Measurements from ENCODE around the gene SCART1. TPM values are rescaled to one million over a fixed set of nuclear protein-coding genes. Genes with fewer than 3 reads are reported as not detected.
A peak's percentile ranks its signal among the peaks of the same experiment; 100 is the strongest.
"Not testable (repeated sequence)": the region's sequence is repeated elsewhere in the genome, so short reads cannot be mapped to it uniquely, and the experiment has no call there.

The SCART1 gene
- 1 to 10 TPM; 2.1 to 3.8 TPM for total RNA-seq

DNA sequence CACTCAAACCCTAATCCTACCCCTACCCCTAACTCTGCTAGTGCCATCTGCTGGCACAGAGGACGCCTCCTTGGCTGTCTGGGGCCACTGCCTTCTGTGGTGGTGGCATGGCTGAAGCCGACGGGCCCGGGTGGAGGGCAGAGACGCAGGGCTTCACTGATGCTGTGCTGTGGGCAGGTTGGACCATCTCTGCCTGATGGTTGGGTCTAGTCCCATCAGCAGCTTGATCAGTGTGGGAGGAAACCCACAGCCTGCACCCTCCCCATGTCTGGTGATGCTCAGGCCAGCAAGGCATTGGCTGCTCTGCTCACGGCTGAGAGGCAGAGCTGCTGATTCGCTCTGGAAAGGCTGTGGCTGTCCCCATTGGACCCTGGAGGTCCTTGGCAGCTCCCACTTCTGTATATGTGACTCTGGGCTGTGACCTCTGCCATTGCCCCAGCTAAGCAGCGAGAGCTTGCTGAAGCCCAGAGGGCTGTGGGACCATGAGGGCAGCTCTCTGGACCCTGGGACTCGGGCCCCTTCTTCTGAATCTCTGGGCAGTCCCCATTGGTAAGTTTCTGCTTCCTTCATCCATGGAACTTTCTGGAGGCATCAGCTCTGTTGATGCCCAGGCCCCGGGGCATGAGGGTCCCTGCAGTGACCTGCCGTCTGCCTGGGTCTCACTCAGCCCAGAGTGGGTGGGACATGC is at the start of gene SCART1:
Gene SCART1, plus strand, starts transcription at position 430 of the 688 bp plus-strand sequence. Its CDS starts 53 bp downstream, at position 483.
- DNase-seq (ENCODE audit: low spot score in 2 of 2) (peak in 1 of 2 donors; percentile 43), ATAC-seq (no peak)
- peak within 1 kb of the TSS in 1 of 2 donors; percentile 67 for H3K27ac Mint-ChIP-seq
- H3K36me3 Mint-ChIP-seq, result peaks cover 6 to 10% of the 10 kb centered on the region in 2 donors
- peaks cover 6 to 9% of the 10 kb centered on the region in 2 donors for H3K9me3 Mint-ChIP-seq

DNA sequence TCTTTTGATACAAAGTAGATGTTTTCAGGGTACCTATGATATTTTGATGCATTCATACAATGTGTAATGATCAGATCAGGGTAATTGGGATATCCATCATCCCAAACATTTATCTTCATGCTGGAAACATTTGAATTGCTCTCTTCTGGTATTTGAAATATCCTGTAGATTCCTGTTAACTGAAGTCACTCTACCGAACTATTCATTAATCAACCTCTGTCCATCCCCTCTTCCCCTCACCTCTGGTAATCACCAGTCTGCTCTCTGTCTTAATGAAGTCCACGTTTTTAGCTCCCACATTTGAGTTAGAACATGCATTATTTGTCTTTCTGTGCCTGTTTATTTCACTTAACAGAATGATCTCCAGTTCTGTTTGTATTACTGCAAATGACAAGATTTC is 48.5 kb upstream of the SCART1 start:
- ATAC-seq (no peak), DNase-seq (ENCODE audit: low spot score in 2 of 2) (no peak)
- Mint-ChIP-seq H3K36me3 (peaks cover 62 to 66% of the 10 kb centered on the region in 2 donors), H3K27ac (peak overlapping the region in 1 of 2 donors; percentile 41), H3K9me3 (peaks cover 14 to 18% of the 10 kb centered on the region in 2 donors)

DNA sequence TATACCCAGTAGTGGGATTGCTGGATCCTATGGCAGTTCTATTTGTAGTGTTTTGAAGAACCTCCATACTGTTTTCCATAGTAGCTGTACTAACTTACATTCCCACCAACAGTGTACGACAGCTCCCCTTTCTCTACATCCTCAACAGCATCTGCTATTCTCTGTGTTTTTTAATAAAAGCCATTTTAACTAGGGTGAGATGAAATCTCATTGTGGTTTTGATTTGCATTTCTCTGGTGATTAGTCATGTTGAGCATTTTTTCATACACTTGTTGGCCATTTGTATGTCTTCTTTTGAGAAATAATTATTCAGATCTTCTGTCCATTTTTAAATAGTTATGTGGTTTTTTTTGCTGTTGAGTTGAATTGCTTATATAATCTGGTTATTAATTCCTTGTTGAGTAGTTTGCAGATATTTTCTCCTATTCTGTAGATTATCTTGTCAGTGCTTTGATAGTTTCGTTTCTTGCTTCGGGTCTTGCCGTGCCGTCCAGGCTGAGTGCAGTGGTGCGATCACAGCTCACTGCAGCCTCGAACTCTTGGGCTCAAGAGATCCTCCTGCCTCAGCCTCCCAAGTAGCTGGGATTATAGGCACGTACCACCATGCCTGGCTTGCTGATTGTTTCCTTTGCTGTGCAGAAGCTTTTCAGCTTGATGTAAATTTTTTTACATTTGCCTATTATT is 47.8 kb upstream of the SCART1 start:
- DNase-seq (ENCODE audit: low spot score in 2 of 2), result no peak
- Mint-ChIP-seq H3K27ac (peak overlapping the region in 1 of 2 donors; percentile 41), H3K9me3 (peaks cover 21 to 22% of the 10 kb centered on the region in 2 donors), H3K36me3 (peaks cover 69 to 73% of the 10 kb centered on the region in 2 donors)
- ATAC-seq, result peak; percentile 44 to 60

DNA sequence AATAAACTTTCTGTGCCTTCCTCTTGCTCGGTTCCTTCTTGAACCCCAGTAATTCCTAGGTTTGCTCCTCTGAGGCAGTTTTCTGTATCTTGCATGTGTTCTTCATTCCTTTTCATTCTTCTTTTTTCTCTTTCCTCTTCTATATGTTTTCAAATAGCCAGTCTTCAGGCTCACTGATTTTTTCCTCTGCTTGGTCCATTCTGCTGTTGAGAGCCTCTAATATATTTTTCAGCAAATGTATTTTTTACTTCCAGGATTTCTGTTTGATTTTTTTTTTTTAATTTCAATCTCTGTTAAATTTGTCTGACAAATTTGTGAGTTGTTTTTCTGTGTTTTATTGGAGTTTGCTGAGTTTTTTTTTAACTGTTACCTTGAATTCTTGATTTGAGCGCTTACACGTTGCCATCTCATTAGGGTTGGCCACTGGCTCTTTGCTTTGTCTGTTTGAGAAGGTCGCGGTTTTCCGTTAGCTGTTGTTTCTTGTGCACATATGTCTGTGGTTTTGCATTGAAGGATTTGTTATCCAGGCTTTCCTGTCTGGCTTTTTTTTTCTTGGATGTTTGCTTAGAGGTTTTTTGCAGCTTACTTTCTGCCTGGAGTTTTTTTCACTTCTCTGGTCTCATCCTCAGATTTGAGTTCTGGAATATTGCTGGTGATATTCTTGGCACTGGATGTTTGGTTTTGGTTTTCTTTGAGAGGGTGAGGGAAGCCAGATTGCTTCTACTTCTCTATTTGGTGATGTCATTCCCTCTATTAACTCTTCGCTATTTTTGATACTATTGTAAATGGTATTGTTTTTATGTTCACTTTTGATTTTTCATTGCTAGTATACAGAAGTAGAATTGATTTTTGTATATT is 42.0 kb upstream of the SCART1 start:
- ATAC-seq (no peak), DNase-seq (ENCODE audit: low spot score in 2 of 2) (no peak)
- H3K36me3 Mint-ChIP-seq, result peaks cover 85 to 88% of the 10 kb centered on the region in 2 donors
- no peak overlapping the region for H3K27ac Mint-ChIP-seq
- peaks cover 34 to 50% of the 10 kb centered on the region in 2 donors for H3K9me3 Mint-ChIP-seq

DNA sequence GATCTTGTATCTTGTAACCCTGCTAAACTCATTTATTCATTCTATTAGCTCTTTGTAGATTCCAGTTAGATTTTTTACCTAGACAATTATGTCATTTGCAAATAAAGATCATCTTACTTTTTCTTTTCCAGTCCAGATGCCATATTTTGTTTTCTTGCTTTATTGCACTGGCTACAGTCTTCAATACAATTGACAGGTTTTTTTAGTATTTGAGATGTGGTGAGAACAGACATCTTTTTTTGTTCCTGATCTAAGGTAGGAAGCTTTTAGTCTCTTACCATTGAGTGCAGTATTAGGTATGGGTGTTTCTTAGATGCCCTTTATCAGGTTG is 41.4 kb upstream of the SCART1 start:
- Mint-ChIP-seq H3K36me3 (peaks cover 80 to 83% of the 10 kb centered on the region in 2 donors), H3K9me3 (peaks cover 34 to 50% of the 10 kb centered on the region in 2 donors), H3K27ac (no peak overlapping the region)
- ATAC-seq (no peak), DNase-seq (ENCODE audit: low spot score in 2 of 2) (no peak)

DNA sequence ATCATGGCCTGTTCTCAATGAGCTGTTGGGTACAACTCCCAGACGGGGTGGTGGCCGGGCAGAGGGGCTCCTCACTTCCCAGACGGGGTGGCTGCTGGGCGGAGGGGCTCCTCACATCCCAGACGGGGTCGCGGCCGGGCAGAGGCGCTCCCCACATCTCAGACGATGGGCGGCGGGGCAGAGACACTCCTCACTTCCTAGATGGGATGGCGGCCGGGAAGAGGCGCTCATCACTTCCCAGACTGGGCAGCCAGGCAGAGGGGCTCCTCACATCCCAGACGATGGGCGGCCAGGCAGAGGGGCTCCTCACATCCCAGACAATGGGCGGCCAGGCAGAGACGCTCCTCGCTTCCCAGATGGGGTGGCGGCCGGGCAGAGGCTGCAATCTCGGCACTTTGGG is 39.3 kb upstream of the SCART1 start:
- ATAC-seq; H3K27ac Mint-ChIP-seq; DNase-seq (ENCODE audit: low spot score in 2 of 2): not testable (repeated sequence)
- Mint-ChIP-seq H3K36me3 (peaks cover 61 to 67% of the 10 kb centered on the region in 2 donors), H3K9me3 (peaks cover 22 to 42% of the 10 kb centered on the region in 2 donors)

DNA sequence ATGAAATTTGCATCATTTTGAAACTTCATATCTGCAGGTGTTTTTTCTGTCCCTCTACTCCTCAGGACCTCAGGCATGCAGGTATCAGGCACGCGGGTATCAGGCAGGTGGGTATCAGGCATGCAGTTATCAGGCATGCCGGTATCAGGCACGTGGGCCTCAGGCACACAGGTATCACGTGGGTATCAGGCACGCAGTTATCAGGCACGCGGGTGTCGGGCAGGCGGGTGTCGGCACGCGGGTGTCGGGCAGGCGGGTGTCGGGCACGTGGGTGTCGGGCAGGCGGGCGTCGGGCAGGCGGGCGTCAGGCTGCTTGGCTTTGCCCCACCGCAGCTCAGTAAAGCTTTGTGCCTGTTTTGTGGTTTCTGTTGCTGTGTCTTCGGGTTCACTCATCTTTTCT is 38.0 kb upstream of the SCART1 start:
- ATAC-seq (no peak), DNase-seq (ENCODE audit: low spot score in 2 of 2) (no peak)
- peaks cover 47 to 54% of the 10 kb centered on the region in 2 donors for H3K36me3 Mint-ChIP-seq
- peaks cover 16 to 31% of the 10 kb centered on the region in 2 donors for H3K9me3 Mint-ChIP-seq
- H3K27ac Mint-ChIP-seq, result no peak overlapping the region

DNA sequence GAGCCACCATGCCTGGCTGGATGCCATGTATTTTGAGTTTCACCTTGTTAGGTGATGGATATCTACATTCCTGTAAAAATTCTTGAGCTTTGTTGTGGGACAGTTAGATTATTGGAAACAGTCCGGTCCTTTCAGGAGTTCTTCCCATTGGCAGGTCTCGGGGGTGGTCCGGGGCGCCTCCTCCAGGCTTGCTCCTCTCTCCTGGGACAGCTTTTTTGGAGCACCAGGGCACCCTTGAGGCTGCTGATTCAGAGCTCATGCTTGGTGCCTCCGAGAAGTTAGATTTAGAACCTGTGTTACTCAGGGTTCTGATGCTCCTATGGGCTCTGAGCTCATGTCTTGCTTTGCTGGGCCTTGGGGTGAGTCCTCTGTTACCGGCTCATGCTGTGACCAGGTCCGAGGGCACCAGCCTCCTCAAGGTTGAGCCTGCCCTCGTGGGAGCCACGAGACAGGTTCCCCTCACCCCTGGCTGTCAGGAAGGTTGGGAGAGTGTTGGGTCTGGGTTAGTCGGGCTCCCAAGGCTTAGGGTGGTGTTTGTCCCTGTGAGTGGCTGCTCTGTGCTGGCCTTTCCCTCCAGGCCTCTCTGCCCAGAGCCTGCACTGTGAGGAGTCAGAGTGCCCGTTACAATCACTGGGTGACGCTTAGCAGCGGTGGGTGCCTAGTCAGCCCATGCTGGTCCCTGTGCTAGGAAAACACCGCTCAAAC is 35.3 kb upstream of the SCART1 start:
- ATAC-seq (no peak), DNase-seq (ENCODE audit: low spot score in 2 of 2) (no peak)
- no peak overlapping the region for H3K27ac Mint-ChIP-seq
- H3K9me3 Mint-ChIP-seq, result peaks cover 0 to 12% of the 10 kb centered on the region in 2 donors
- H3K36me3 Mint-ChIP-seq, result peaks cover 20 to 27% of the 10 kb centered on the region in 2 donors

DNA sequence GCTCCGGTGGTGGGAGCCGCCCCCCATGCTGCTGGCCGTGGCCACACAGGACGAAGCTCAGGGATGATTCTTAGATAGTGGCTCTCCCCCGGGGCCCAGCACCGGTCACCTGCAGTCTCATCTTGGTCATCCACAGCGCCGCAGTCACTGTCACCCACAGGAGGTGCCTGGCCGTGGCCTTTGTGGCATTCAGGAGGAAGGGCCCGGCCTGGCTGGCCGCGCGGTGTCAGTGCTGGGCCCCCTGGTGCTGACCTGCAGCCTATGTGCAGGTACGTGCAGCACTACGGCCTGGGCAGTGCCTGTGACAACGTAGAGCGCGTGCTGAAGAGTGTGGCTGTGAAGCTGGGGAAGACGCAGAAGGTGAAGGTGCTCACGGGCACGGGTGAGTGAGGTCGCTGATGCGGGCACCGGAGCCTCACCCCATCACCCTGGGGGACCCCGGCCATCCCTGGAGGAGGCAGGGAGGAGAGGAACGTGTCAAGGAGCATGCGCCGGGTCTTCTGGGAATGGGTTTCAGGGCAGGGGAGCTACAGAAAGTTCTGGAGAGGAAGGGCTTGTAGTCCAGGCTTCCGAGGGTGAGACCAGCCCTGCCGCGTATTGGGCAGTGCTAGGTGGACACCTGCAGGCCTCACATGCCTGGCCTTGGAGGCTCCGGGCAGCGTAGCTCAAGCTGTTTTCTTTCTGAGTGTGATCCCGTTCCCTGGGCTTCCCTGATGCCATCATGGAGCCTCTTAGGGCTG is 34.4 kb upstream of the SCART1 start:
- Mint-ChIP-seq H3K27ac (peak overlapping the region; percentile 33 to 90), H3K36me3 (peaks cover 17 to 24% of the 10 kb centered on the region in 2 donors), H3K9me3 (peaks cover 0 to 9% of the 10 kb centered on the region in 2 donors)
- no peak for ATAC-seq
- DNase-seq (ENCODE audit: low spot score in 2 of 2), result no peak

DNA sequence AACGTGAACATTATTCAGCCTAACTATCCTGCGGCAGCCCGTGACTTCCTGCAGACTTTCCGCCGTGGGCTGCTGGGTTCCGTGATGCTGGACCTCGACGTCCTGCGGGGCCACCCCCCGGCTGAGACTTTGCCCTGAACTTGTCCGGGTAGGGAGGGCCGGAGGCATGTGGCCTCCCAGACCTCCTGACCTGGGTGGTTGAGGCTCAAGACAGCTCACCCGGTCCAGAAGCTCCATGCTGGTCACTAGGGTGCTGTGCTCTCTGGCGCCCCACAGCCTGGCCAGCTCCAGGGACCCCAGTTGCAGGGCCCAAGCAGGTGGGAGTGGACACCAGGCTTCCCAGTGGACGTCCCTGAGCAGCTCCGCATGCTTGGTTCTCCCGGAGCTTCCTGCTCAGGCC is 33.7 kb upstream of the SCART1 start:
- ATAC-seq (no peak), DNase-seq (ENCODE audit: low spot score in 2 of 2) (no peak)
- Mint-ChIP-seq H3K9me3 (peaks cover 0 to 9% of the 10 kb centered on the region in 2 donors), H3K36me3 (peaks cover 12 to 18% of the 10 kb centered on the region in 2 donors), H3K27ac (peak overlapping the region in 1 of 2 donors; percentile 59)

DNA sequence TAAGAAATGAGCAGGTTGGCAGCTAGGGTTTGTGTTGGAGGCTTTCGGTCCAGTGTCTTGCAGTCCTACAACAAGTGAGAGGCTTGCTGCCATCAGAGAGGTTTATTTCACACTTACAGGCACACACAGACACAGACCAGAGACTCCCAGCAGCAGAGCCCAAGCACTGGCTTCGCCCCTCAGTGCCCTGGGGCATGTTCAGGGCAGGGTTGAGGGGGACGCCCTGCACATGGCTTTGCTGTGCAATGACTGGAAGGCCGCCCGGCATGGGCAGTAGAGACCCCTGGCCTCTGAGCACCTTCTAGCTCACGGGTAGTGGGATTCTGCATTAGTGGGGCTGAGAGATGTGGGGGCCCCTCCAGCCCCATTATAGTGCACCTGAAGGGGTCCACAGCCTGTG is 33.2 kb upstream of the SCART1 start:
- ATAC-seq (no peak), DNase-seq (ENCODE audit: low spot score in 2 of 2) (peak in 1 of 2 donors; percentile 52)
- Mint-ChIP-seq H3K9me3 (peaks cover 0 to 4% of the 10 kb centered on the region in 2 donors), H3K27ac (peak overlapping the region in 1 of 2 donors; percentile 59), H3K36me3 (peaks cover 7 to 13% of the 10 kb centered on the region in 2 donors)

DNA sequence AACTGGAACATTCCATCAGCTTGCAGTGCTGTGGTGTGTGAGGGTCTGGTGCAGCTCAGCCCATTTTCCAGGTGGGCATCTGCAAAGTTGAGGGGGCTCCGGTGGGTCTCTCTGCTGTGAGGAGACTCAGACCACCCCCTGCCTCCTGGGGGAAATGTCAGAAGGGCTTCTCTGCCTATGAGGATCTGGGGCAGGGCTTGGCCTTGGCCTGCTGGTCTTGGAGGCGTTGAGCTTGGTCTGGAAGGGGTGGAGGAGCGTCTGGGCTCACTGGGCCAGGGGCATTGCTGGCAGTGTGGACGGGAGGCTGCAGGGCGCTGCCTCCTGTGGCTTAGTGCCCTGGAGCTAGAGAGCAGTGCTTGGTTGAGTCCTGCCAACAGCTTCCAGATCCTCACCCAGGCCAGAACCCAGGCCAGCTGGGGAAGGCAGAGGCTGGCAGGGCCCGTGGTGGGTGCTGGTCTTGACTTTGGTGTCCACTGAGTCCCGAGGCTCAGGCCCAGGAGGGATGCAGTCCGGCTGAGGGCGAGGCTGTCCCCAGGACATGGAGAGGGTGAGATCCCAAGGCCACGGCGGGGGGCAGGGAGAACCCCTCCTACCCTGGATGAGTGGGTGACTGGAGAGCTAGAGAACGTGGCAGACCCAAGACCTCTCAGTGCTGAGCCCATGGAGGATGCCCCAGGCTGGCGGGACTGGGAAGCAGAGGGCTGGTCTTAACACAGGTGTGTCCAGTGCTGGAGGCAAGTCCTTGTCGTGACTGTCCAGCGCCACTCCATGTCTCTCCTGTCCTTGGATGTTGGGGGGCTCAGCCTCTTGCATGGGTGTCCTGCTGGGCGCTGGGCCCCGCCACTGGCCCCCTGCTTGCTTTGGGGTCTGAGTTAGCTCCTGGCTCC is 32.2 kb upstream of the SCART1 start:
- Mint-ChIP-seq H3K9me3 (no peaks in the 10 kb centered on the region), H3K36me3 (peaks cover 0 to 5% of the 10 kb centered on the region in 2 donors), H3K27ac (no peak overlapping the region)
- ATAC-seq (peak in 1 of 2 donors; percentile 16), DNase-seq (ENCODE audit: low spot score in 2 of 2) (no peak)

DNA sequence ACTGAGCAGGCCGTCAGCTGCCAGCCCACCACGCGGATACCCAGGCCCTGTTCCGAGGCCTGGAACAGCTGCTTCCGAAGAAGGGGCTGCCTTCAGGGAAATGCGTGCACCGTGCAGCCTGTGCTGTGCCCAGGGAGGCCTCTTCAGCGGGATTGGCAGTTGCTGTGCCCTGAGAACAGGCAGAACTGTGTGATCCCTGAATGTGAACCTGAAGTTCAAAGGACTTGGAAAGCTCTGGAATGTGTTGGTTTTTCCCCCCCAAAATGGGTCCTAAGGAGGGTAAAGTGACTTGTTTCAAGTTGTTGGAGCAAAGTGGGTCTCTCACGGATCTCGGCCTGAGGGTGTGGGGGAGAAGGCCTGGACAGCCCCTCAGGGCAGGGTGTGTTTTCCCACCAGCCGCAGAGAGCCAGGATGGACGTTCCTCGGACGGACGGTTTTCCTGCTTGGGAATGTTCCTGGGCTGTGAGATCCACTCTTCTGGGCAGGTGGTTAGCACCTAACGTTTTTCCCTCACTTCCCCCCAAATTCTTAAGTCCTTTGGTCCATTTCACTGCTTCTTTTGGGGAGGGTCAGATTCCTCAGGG is 31.4 kb upstream of the SCART1 start:
- Mint-ChIP-seq H3K36me3 (peaks cover 0 to 5% of the 10 kb centered on the region in 2 donors), H3K27ac (no peak overlapping the region), H3K9me3 (no peaks in the 10 kb centered on the region)
- no peak for ATAC-seq
- DNase-seq (ENCODE audit: low spot score in 2 of 2), result no peak
